Thoracic aorta (tissue), 2 donors: ENCODE results near the gene SGTA. TPM values are rescaled to one million over a fixed set of nuclear protein-coding genes. Genes with fewer than 3 reads are reported as not detected.

Experiments used
- ATAC-seq: fragments of 150-250 bp; one replicate; pipeline ENCODE4 v1.8.0; 2017; ENCODE audit warnings: low read depth; ENCODE audit not compliant: insufficient number of reproducible peaks, low FRiP score
- DNase-seq: peaks from one replicate; pipeline ENCODE4 v3.0.0-alpha.2; 2020; ENCODE audit warnings: low spot score
- H3K27ac ChIP-seq, 2 donors: fragments of 200-600 bp; sonication (generic); 1 replicate in 1 of 2; 2 replicates in 1 of 2; pipeline ENCODE4 v1.5.1; 2016; ENCODE audit warnings: mild to moderate bottlenecking in 2 of 2, moderate library complexity in 2 of 2
- H3K27me3 ChIP-seq: fragments of 200-600 bp; sonication (generic); replicated peaks from 2 replicates; pipeline ENCODE4 v1.6.0; 2016; ENCODE audit warnings: mild to moderate bottlenecking; ENCODE audit not compliant: insufficient read depth
- H3K36me3 ChIP-seq: fragments of 200-600 bp; sonication (generic); one replicate; pipeline ENCODE4 v1.5.1; 2016
- H3K4me1 ChIP-seq, 2 donors: fragments of 200-600 bp; sonication (generic); 1 replicate in 1 of 2; 2 replicates in 1 of 2; pipeline versions ENCODE4 v1.5.1 to v1.6.0; 2016; ENCODE audit warnings: low read depth in 2 of 2, mild to moderate bottlenecking in 1 of 2; ENCODE audit not compliant: control insufficient read depth in 1 of 2
- H3K4me3 ChIP-seq: fragments of 200-600 bp; sonication (generic); 2 replicates; pipeline ENCODE4 v1.5.1; 2016; ENCODE audit warnings: mild to moderate bottlenecking
- H3K9me3 ChIP-seq: fragments of 200-600 bp; sonication (generic); 2 replicates; pipeline ENCODE4 v1.5.1; 2016
- CTCF ChIP-seq: fragments of 200-600 bp; sonication (generic); IDR thresholded peaks from one replicate; pipeline ENCODE4 v1.5.1; 2019; ENCODE audit warnings: antibody characterized with exemption
- total RNA-seq, 2 donors: library from RNA; depleted of rRNA; stranded (reverse); fragments of >200 nt; gene quantifications; one replicate each; pipeline versions ENCODE4 v1.1.0 to v1.2.3, GENCODE V29; 2016

Gene SGTA
- total RNA-seq, 2 donors from 2014 or later, result 43.7 to 46.4 TPM

GRCh38 chr19:2719232-2719735 is 63.8 kb downstream of the SGTA start:
- H3K27me3 ChIP-seq, result no peaks in the 10 kb centered on the region
- ATAC-seq (no peak), DNase-seq (no peak)
- peaks cover 5% of the 10 kb centered on the region for H3K9me3 ChIP-seq
- peaks cover 12 to 39% of the 10 kb centered on the region in 2 donors for H3K4me1 ChIP-seq
- no peak overlapping the region for H3K27ac ChIP-seq
- no peak for TF ChIP-seq CTCF
- no peaks in the 10 kb centered on the region for H3K36me3 ChIP-seq
- H3K4me3 ChIP-seq, result no peak overlapping the region

GRCh38 chr19:2717638-2718541 is 65.2 kb downstream of the SGTA start:
- Histone ChIP-seq H3K4me3 (no peak overlapping the region), H3K9me3 (peaks cover 5% of the 10 kb centered on the region), H3K4me1 (peaks cover 4 to 28% of the 10 kb centered on the region in 2 donors), H3K27ac (no peak overlapping the region), H3K27me3 (no peaks in the 10 kb centered on the region), H3K36me3 (no peaks in the 10 kb centered on the region)
- TF ChIP-seq CTCF, result no peak
- ATAC-seq, result no peak
- DNase-seq, result no peak

- no peak for ATAC-seq
- H3K36me3 ChIP-seq, result no peaks in the 10 kb centered on the region
- peaks cover 3 to 19% of the 10 kb centered on the region in 2 donors for H3K4me1 ChIP-seq
- no peaks in the 10 kb centered on the region for H3K27me3 ChIP-seq
- no peak for TF ChIP-seq CTCF
- DNase-seq, result no peak
- H3K27ac ChIP-seq, result no peak overlapping the region
- H3K4me3 ChIP-seq, result no peak overlapping the region
- peaks cover 5% of the 10 kb centered on the region for H3K9me3 ChIP-seq
These were observed 66.1 kb downstream of the SGTA start for GRCh38 chr19:2716722-2717637.

- Histone ChIP-seq H3K36me3 (no peaks in the 10 kb centered on the region), H3K27me3 (no peaks in the 10 kb centered on the region), H3K4me1 (peaks cover 3 to 12% of the 10 kb centered on the region in 2 donors), H3K27ac (no peak overlapping the region), H3K9me3 (peaks cover 5% of the 10 kb centered on the region), H3K4me3 (no peak overlapping the region)
- ATAC-seq (no peak), DNase-seq (no peak)
- no peak for TF ChIP-seq CTCF
These were observed 66.8 kb downstream of the SGTA start for GRCh38 chr19:2716275-2716650.
